GM21576 (cell line): ENCODE results near the gene TRH.
"Not testable (repeated sequence)": the region's sequence is repeated elsewhere in the genome, so short reads cannot be mapped to it uniquely, and the experiment has no call there.

Experiments
- ATAC-seq: cut with Tn5 transposase; IDR thresholded peaks from one replicate; pipeline ENCODE4 v1.9.1; 2021; ENCODE audit warnings: mild to moderate bottlenecking, moderate library complexity; ENCODE audit not compliant: unreplicated experiment

TRH gene

DNA sequence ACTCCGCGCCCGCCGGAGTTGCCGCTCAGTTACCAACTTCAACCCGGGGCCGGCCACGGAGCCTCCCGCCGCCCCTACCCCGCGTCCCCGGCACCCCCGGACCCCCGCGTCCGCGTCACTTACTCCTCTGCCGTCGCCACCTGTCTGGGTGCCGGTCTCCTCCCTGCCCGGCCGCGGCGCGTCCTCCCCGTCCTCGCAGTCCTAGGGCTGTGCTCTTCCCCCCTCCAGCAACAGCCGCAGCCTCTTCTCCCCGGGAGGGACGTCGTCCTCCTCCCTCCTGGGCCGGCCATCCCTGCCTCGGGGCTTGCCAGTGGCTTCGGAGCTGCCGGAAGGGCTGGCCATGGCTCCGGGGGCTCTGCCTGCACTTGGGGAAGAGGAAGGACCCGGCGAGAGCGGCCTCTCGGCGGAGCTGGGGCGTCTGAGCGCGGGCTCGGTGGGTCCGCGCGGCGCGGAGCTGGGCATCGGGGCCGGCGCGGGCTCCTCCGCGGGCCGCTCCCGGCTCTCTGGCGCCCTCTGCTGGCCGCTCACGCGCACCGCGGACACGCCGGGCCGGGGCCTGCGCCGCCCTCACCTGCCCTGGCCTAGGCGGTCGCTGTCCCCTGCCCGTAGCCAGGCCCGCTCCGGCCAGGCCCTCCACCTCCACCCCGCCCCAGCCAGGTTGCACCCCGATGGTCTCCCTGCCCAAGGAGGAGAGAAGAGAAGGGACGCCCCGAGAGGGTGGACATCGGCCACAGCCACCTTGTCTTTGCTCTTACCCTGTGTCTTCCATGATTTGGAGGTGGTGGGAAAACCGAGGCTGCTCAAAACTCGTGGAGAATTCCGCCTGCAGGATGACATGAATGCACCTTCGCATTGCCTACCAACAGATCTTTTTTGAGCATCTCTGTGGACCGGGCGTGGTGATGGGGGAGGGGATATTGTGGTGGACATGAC, 28.4 kb downstream of the TRH start:
- not testable (repeated sequence) for ATAC-seq

GRCh38 chr3:130010556-130010955, 36.0 kb downstream of the TRH start:
- no peak for ATAC-seq

DNA sequence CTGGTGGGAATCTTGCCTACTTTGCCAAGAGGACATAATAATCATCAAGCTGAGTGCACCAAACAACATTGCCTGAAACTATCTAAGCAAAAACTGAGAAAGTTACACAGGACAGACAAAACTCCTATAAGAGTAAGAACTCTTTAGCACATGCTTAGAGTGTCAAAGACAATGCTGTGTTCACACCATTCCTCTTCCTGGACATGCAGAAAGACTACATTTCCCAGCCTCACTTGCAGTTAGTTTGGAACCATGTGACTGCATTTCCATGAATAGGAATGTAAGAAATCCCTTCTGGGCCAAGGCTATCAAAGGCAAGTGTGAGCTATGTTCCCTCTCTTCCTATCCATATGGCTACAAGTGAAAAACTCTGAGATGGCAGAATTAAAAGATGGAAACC, 37.6 kb downstream of the TRH start:
- ATAC-seq: not testable (repeated sequence)

GRCh38 chr3:130013246-130013645, 38.7 kb downstream of the TRH start:
- not testable (repeated sequence) for ATAC-seq

GRCh38 chr3:130014526-130014925, 40.0 kb downstream of the TRH start:
- ATAC-seq: no peak

GRCh38 chr3:130017661-130018060, 43.1 kb downstream of the TRH start:
- ATAC-seq: not testable (repeated sequence)

- ATAC-seq: not testable (repeated sequence)
Measured at GRCh38 chr3:130026146-130026829, 51.8 kb downstream of the TRH start.

DNA sequence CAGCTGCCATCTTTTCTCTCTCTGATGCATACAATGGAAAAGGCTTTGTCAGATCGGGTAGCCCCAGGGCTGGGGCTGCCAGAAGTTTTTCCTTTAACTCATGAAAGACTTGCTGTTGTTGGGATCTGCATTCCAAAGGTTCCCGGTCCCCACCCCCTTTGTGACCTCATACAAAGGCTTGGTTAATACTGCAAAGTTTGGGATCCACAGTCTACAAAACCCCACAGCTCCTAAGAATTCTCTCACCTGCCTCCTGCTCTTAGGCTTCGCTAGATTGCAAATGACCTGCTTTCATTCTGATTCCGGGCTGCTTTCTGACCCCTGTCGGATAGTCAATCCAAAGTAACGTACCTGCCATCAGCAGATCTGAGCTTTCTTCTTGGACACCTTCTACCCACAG, 52.9 kb downstream of the TRH start:
- ATAC-seq: not testable (repeated sequence)
